OCI-LY1 (cell line): ENCODE measurements around the gene ALG9.

Experiments used
- EZH2 ChIP-seq: fragments of 200-600 bp; sonication (generic), shearing (Covaris generic); IDR thresholded peaks from 2 replicates; pipeline ENCODE4 v1.8.0; 2017; ENCODE audit warnings: borderline replicate concordance, mixed run types, mild to moderate bottlenecking, antibody characterized with exemption, low read length, moderate library complexity, mixed read lengths
- TF ChIP-seq, protein P1 (sequence below): fragments of 200-600 bp; sonication (generic), shearing (Covaris generic); IDR thresholded peaks from 2 replicates; pipeline ENCODE4 v1.5.1; 2017; ENCODE audit warnings: mild to moderate bottlenecking, antibody characterized with exemption, low read length, moderate library complexity, mixed read lengths

DNA sequence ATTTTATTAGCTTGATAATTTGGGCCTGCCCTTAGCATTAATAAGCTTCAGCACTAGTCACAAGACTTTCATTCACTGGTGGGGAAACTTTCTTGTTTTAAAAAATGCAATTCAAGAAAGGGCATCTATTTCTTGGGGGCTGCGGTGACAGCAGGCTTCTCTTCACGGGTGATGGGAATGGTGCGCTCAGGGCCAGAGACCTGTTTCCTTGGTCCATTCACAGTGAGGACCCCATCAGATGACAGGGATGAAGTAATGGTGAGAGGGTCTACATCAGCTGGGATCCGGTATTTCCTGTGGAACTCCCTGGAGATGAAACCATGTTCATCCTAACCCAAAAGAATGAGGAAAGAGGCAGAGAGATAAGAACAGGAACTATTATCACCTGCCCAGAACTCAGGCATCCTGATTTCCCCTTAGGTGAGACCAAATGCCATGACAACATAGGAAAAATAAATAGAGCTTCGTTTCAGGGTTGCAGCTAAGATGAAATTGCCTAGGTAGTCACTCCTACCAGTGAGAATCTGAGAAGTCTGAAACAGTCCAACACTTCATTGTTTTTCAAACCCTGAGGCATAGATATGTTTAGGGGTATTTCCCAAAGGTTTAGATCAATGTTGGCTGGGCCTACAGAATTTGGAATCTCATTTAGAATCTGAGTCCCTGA, 37.4 kb upstream of the ALG9 start:
- TF ChIP-seq, protein P1, sequence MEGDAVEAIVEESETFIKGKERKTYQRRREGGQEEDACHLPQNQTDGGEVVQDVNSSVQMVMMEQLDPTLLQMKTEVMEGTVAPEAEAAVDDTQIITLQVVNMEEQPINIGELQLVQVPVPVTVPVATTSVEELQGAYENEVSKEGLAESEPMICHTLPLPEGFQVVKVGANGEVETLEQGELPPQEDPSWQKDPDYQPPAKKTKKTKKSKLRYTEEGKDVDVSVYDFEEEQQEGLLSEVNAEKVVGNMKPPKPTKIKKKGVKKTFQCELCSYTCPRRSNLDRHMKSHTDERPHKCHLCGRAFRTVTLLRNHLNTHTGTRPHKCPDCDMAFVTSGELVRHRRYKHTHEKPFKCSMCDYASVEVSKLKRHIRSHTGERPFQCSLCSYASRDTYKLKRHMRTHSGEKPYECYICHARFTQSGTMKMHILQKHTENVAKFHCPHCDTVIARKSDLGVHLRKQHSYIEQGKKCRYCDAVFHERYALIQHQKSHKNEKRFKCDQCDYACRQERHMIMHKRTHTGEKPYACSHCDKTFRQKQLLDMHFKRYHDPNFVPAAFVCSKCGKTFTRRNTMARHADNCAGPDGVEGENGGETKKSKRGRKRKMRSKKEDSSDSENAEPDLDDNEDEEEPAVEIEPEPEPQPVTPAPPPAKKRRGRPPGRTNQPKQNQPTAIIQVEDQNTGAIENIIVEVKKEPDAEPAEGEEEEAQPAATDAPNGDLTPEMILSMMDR, result no peak
- no peak for TF ChIP-seq EZH2
